IPS-15b (cell line): Measurements from ENCODE around the gene FBXO24.

ENCODE experiments used
- H3K27me3 ChIP-seq: one replicate; pipeline ENCODE4 v1.6.1; 2013; ENCODE audit warnings: low read length; ENCODE audit not compliant: control insufficient read depth, insufficient read depth
- H3K36me3 ChIP-seq: one replicate; pipeline ENCODE4 v1.6.1; 2013; ENCODE audit warnings: low read length; ENCODE audit not compliant: control insufficient read depth, insufficient read depth
- H3K4me1 ChIP-seq: one replicate; pipeline ENCODE4 v1.6.1; 2013; ENCODE audit warnings: mild to moderate bottlenecking, low read length; ENCODE audit not compliant: control insufficient read depth, insufficient read depth
- H3K4me3 ChIP-seq: one replicate; pipeline ENCODE4 v1.5.1; 2013; ENCODE audit warnings: low read depth, low read length
- H3K9ac ChIP-seq: one replicate; pipeline ENCODE4 v1.6.1; 2013; ENCODE audit warnings: low read depth, mild to moderate bottlenecking, low read length
- H3K9me3 ChIP-seq: one replicate; pipeline ENCODE4 v1.6.1; 2013; ENCODE audit warnings: mild to moderate bottlenecking, low read length; ENCODE audit not compliant: control insufficient read depth, insufficient read depth

Gene FBXO24

GRCh38 chr7:100577507-100577906 is 8.6 kb upstream of the FBXO24 start:
- Histone ChIP-seq H3K27me3 (no peaks in the 10 kb centered on the region), H3K36me3 (peaks cover 49% of the 10 kb centered on the region), H3K9me3 (no peaks in the 10 kb centered on the region), H3K9ac (no peak overlapping the region), H3K4me1 (no peaks in the 10 kb centered on the region), H3K4me3 (no peak overlapping the region)

- Histone ChIP-seq H3K4me1 (peaks cover 1% of the 10 kb centered on the region), H3K36me3 (peaks cover 52% of the 10 kb centered on the region), H3K9ac (no peak overlapping the region), H3K27me3 (no peaks in the 10 kb centered on the region), H3K4me3 (no peak overlapping the region), H3K9me3 (no peaks in the 10 kb centered on the region)
Measured at GRCh38 chr7:100578246-100579183, 7.6 kb upstream of the FBXO24 start.

- no peaks in the 10 kb centered on the region for H3K9me3 ChIP-seq
- no peaks in the 10 kb centered on the region for H3K27me3 ChIP-seq
- peaks cover 44% of the 10 kb centered on the region for H3K36me3 ChIP-seq
- no peak overlapping the region for H3K9ac ChIP-seq
- H3K4me1 ChIP-seq: peaks cover 6% of the 10 kb centered on the region
- no peak overlapping the region for H3K4me3 ChIP-seq
Measured at GRCh38 chr7:100580466-100581283, 5.5 kb upstream of the FBXO24 start.

- H3K36me3 ChIP-seq: peaks cover 32% of the 10 kb centered on the region
- no peaks in the 10 kb centered on the region for H3K27me3 ChIP-seq
- H3K4me1 ChIP-seq: peaks cover 6% of the 10 kb centered on the region
- H3K9me3 ChIP-seq: no peaks in the 10 kb centered on the region
- H3K4me3 ChIP-seq: no peak overlapping the region
- no peak overlapping the region for H3K9ac ChIP-seq
Measured at GRCh38 chr7:100582041-100582579, 4.0 kb upstream of the FBXO24 start.

- no peaks in the 10 kb centered on the region for H3K9me3 ChIP-seq
- peaks cover 29% of the 10 kb centered on the region for H3K36me3 ChIP-seq
- H3K4me1 ChIP-seq: peaks cover 6% of the 10 kb centered on the region
- no peaks in the 10 kb centered on the region for H3K27me3 ChIP-seq
- H3K4me3 ChIP-seq: no peak overlapping the region
- no peak overlapping the region for H3K9ac ChIP-seq
Measured at GRCh38 chr7:100582650-100583049, 3.5 kb upstream of the FBXO24 start.

- peak overlapping the region; percentile 64 for H3K4me3 ChIP-seq
Measured at GRCh38 chr7:100583132-100584053, 2.7 kb upstream of the FBXO24 start.

GRCh38 chr7:100584054-100584682 is 2.0 kb upstream of the FBXO24 start:
- no peaks in the 10 kb centered on the region for H3K27me3 ChIP-seq
- H3K36me3 ChIP-seq: peaks cover 19% of the 10 kb centered on the region
- peak overlapping the region; percentile 50 for H3K9ac ChIP-seq
- no peaks in the 10 kb centered on the region for H3K9me3 ChIP-seq
- peak overlapping the region; percentile 76 for H3K4me3 ChIP-seq
- peaks cover 6% of the 10 kb centered on the region for H3K4me1 ChIP-seq

More at GRCh38 chr7:100583132-100584053, 2.7 kb upstream of the FBXO24 start:
- Histone ChIP-seq H3K9ac (peak overlapping the region; percentile 60), H3K4me1 (peaks cover 6% of the 10 kb centered on the region), H3K27me3 (no peaks in the 10 kb centered on the region), H3K9me3 (no peaks in the 10 kb centered on the region), H3K36me3 (peaks cover 21% of the 10 kb centered on the region)

GRCh38 chr7:100584683-100585510 is 1.2 kb upstream of the FBXO24 start:
- Histone ChIP-seq H3K4me1 (peaks cover 13% of the 10 kb centered on the region), H3K9ac (peak overlapping the region; percentile 38), H3K4me3 (peak overlapping the region; percentile 76), H3K27me3 (no peaks in the 10 kb centered on the region), H3K36me3 (peaks cover 19% of the 10 kb centered on the region), H3K9me3 (no peaks in the 10 kb centered on the region)

- peak within 1 kb of the TSS; percentile 88 for H3K9ac ChIP-seq
- H3K4me3 ChIP-seq: peak within 1 kb of the TSS; percentile 96
- H3K27me3 ChIP-seq: no peaks in the 10 kb centered on the region
- no peaks in the 10 kb centered on the region for H3K9me3 ChIP-seq
- peaks cover 19% of the 10 kb centered on the region for H3K4me1 ChIP-seq
- H3K36me3 ChIP-seq: peaks cover 18% of the 10 kb centered on the region
Measured at GRCh38 chr7:100585511-100586265, 440 bp upstream of the FBXO24 start, which contains the start of gene LRCH4. Gene LRCH4 (minus strand): TSS chr7:100586129. CDS start chr7:100586100, 29 bp downstream.
